Parathyroid adenoma (tissue), 2 donors: ENCODE results near the gene MMP3.

Experiments
- H2AFZ ChIP-seq: fragments of 300-600 bp; sonication (generic); one replicate; pipeline ENCODE4 v1.7.0; 2017; ENCODE audit warnings: antibody characterized with exemption, mild to moderate bottlenecking
- H3K27ac ChIP-seq: fragments of 300-600 bp; sonication (generic); one replicate; pipeline ENCODE4 v1.7.0; 2017
- H3K27me3 ChIP-seq: fragments of 300-600 bp; sonication (generic); one replicate; pipeline ENCODE4 v1.7.0; 2017; ENCODE audit warnings: low read length; ENCODE audit not compliant: control insufficient read depth, insufficient read depth
- H3K36me3 ChIP-seq: fragments of 300-600 bp; sonication (generic); one replicate; pipeline ENCODE4 v1.7.0; 2017; ENCODE audit warnings: low read length; ENCODE audit not compliant: control insufficient read depth, insufficient read depth
- H3K4me1 ChIP-seq: fragments of 300-600 bp; sonication (generic); one replicate; pipeline ENCODE4 v1.7.0; 2017; ENCODE audit warnings: control low read depth
- H3K4me2 ChIP-seq: fragments of 300-600 bp; sonication (generic); one replicate; pipeline ENCODE4 v1.7.0; 2017; ENCODE audit warnings: low read length
- H3K4me3 ChIP-seq: fragments of 300-600 bp; sonication (generic); one replicate; pipeline ENCODE4 v1.7.0; 2017; ENCODE audit warnings: low read depth, low read length
- H3K79me2 ChIP-seq: fragments of 300-600 bp; sonication (generic); one replicate; pipeline ENCODE4 v1.7.0; 2017; ENCODE audit warnings: control low read depth
- H3K9ac ChIP-seq: fragments of 300-600 bp; sonication (generic); one replicate; pipeline ENCODE4 v1.7.0; 2017; ENCODE audit warnings: mild to moderate bottlenecking
- H3K9me3 ChIP-seq: fragments of 300-600 bp; sonication (generic); one replicate; pipeline ENCODE4 v1.7.0; 2017; ENCODE audit warnings: low read length; ENCODE audit not compliant: control insufficient read depth
- TF ChIP-seq, protein P1 (sequence below): fragments of 300-600 bp; sonication (generic); IDR thresholded peaks from one replicate; pipeline ENCODE4 v1.7.0; 2017; ENCODE audit warnings: antibody characterized with exemption, mild to moderate bottlenecking
- donor health status: primary hyperparathyroidism.

Gene MMP3

DNA sequence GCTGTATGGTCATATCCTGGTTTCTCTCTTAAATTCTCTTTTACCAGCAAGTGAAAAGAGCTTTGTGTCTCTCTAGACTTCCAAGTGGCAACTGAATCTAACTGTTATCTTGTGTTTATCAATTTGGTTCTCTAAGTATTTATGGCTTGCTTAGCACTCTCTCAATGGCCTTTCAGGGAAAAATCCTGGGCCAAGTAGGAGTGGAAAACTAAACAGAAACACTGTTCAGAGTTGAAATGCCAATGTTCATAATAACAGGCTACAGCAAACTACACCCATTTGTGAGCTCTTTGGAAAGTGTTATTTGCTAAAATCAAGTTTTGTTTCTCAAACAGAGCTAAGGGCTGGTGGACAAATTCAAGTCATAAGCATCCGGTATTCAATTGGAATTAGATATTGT is 21.3 kb upstream of the MMP3 start:
- Histone ChIP-seq H2AFZ (no peak overlapping the region), H3K79me2 (no peaks in the 10 kb centered on the region), H3K9me3 (no peaks in the 10 kb centered on the region), H3K9ac (no peak overlapping the region), H3K27me3 (no peaks in the 10 kb centered on the region), H3K4me3 (no peak overlapping the region), H3K4me1 (no peaks in the 10 kb centered on the region), H3K27ac (no peak overlapping the region), H3K36me3 (no peaks in the 10 kb centered on the region), H3K4me2 (no peak overlapping the region)
- TF ChIP-seq, protein P1, sequence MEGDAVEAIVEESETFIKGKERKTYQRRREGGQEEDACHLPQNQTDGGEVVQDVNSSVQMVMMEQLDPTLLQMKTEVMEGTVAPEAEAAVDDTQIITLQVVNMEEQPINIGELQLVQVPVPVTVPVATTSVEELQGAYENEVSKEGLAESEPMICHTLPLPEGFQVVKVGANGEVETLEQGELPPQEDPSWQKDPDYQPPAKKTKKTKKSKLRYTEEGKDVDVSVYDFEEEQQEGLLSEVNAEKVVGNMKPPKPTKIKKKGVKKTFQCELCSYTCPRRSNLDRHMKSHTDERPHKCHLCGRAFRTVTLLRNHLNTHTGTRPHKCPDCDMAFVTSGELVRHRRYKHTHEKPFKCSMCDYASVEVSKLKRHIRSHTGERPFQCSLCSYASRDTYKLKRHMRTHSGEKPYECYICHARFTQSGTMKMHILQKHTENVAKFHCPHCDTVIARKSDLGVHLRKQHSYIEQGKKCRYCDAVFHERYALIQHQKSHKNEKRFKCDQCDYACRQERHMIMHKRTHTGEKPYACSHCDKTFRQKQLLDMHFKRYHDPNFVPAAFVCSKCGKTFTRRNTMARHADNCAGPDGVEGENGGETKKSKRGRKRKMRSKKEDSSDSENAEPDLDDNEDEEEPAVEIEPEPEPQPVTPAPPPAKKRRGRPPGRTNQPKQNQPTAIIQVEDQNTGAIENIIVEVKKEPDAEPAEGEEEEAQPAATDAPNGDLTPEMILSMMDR = no peak

DNA sequence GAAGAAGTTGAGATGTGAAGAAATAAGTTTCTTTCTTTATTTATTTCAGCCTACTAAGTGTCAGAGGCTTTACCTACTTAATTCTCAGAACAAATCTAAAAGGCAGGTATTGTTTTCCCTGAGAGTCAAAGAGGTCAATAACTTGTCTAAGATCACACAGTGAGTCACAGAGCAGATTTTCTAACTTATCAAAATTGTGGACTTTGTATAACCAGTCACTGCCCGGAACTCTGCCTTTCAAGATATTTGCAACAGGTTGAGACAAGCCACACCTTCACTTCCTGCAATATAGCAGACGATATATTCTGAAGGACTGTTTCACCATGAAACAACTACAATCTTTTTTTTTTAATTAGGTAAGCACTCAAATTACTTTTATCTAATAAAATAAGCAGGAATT is 10.5 kb upstream of the MMP3 start:
- TF ChIP-seq, protein P1 = no peak
- Histone ChIP-seq H3K79me2 (no peaks in the 10 kb centered on the region), H3K27me3 (no peaks in the 10 kb centered on the region), H3K27ac (no peak overlapping the region), H3K4me1 (no peaks in the 10 kb centered on the region), H3K36me3 (no peaks in the 10 kb centered on the region), H3K9me3 (no peaks in the 10 kb centered on the region), H3K9ac (no peak overlapping the region), H3K4me3 (no peak overlapping the region), H3K4me2 (no peak overlapping the region), H2AFZ (no peak overlapping the region)

DNA sequence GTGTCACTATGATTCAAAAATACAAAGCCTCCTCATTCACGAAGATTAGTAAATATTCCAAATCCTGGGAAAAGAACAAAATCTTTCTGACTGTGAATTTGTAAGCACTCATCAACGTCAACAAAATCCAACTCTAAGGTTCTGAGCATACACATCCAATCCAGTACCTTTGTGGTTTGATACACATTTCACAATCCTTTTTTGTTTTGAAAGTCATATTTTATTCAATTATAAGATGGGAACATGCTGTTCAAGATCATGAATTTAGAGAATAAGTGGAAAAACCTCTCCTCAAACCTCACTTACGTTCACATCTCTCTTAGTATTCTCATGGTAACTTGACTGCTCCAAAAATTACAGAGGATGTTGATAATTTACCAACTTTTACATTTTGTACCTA is 9.6 kb upstream of the MMP3 start:
- Histone ChIP-seq H3K4me3 (no peak overlapping the region), H3K79me2 (no peaks in the 10 kb centered on the region), H3K9ac (no peak overlapping the region), H3K4me2 (no peak overlapping the region), H3K27me3 (no peaks in the 10 kb centered on the region), H2AFZ (no peak overlapping the region), H3K27ac (no peak overlapping the region), H3K4me1 (no peaks in the 10 kb centered on the region), H3K36me3 (no peaks in the 10 kb centered on the region), H3K9me3 (no peaks in the 10 kb centered on the region)
- TF ChIP-seq, protein P1 = no peak

DNA sequence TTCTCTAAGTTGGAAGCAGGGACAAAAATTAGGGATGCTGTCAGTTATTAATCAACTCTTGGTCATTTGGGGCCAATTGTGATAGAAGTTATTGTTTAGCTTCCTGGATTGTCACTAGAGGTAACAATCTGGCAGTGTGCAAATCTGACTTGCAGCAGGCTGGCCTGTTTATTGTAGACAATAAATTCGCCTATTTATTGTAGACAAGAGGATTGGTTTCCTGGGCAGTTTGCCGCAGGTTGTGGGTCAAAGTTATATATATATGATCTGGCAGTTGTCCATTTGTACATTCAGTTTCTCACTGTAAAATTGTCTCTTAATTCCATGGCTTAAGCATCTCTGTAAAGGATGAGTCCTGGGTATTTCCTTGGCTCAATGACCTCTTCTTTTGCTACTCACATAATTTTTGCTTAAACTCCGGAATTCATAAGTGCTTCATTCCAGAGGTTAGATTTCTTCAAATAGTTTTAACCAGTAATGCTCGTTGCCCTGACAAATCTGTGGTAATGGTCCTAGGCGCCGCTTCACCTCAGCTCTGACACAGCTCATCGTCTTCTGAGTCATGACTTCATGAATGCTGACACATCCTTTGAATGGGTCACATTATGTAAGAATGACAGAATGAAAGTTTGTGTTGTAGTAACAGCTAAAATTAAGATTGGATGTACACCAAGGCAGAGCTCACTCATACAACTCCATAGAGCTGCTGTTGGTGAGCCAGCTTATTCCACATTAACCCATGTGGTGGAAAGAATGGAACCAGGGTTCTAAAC is 7.8 kb upstream of the MMP3 start:
- TF ChIP-seq, protein P1 = no peak
- Histone ChIP-seq H3K27ac (no peak overlapping the region), H2AFZ (no peak overlapping the region), H3K4me2 (no peak overlapping the region), H3K27me3 (no peaks in the 10 kb centered on the region), H3K4me1 (no peaks in the 10 kb centered on the region), H3K79me2 (no peaks in the 10 kb centered on the region), H3K9me3 (no peaks in the 10 kb centered on the region), H3K4me3 (no peak overlapping the region), H3K9ac (no peak overlapping the region), H3K36me3 (no peaks in the 10 kb centered on the region)

DNA sequence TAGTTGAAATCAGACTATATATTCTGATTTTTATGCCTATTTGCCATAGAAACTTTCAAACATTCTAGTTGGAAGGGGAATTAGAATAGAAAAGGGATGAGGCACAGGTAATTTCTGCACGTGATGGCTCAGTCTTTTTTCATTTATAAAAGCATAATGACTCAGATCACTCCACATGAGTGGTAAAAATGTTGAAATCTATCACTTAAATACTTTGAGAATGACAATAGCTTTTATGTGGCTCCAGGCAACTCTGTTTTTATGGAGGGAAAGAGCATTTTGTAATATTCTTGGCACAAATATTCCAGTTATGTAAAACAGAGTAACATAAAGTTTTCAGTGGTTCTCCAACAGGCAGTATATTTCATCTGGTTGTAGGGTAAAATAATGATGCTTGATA is 5.9 kb upstream of the MMP3 start:
- no peak overlapping the region for H2AFZ ChIP-seq
- no peak overlapping the region for H3K27ac ChIP-seq
- H3K9me3 ChIP-seq = no peaks in the 10 kb centered on the region
- TF ChIP-seq, protein P1 = no peak
- H3K9ac ChIP-seq = no peak overlapping the region
- H3K79me2 ChIP-seq = no peaks in the 10 kb centered on the region
- no peak overlapping the region for H3K4me2 ChIP-seq
- no peaks in the 10 kb centered on the region for H3K27me3 ChIP-seq
- H3K4me3 ChIP-seq = no peak overlapping the region
- H3K36me3 ChIP-seq = no peaks in the 10 kb centered on the region
- H3K4me1 ChIP-seq = no peaks in the 10 kb centered on the region
